ENCODE results near the gene LMNB1. TPM values are rescaled to one million over a fixed set of nuclear protein-coding genes. Genes with fewer than 3 reads are reported as not detected.

LMNB1 gene
- total RNA-seq, 1 experiment from 2014 or later: 135 TPM

Other genes with a start within 250 kb of the LMNB1 start
- 23.3 and 42.4 TPM in 2 replicates for gene ALDH7A1, start 181.9 kb upstream of the LMNB1 start, total RNA-seq (2014; rRNA removed; shearing (Covaris generic))
- gene PHAX, start 176.2 kb upstream of the LMNB1 start, total RNA-seq (2014; rRNA removed; shearing (Covaris generic)): 137 and 138 TPM in 2 replicates

Measured in A172 (cell line).